Natural killer cell (primary cell): ENCODE data around the gene ADRA2B. TPM values are rescaled to one million over a fixed set of nuclear protein-coding genes. Genes with fewer than 3 reads are reported as not detected.

Experiments used
- ATAC-seq, 3 donors: fragments of 150-1000 bp in 2 of 3; fragments of 200-7000 bp in 1 of 3; cut with Tn5 transposase; 1 replicate in 1 of 3; 2 replicates in 2 of 3; pipeline ENCODE4 v1.10.0; 2021; ENCODE audit warnings: mild to moderate bottlenecking in 2 of 3, moderate library complexity in 2 of 3
- DNase-seq, 2 donors: peaks; one replicate each; pipeline versions ENCODE4 v3.0.0 to v3.0.0-alpha.2; 2013 to 2021; ENCODE audit warnings: mixed read lengths in 1 of 2
- H3K27ac ChIP-seq: one replicate; pipeline ENCODE4 v1.5.1; 2013; ENCODE audit warnings: mild to moderate bottlenecking, low read length
- H3K27me3 ChIP-seq: one replicate; pipeline ENCODE4 v1.6.1; 2013; ENCODE audit warnings: low read length; ENCODE audit not compliant: control insufficient read depth, insufficient read depth
- H3K36me3 ChIP-seq: one replicate; pipeline ENCODE4 v1.6.1; 2013; ENCODE audit warnings: low read length; ENCODE audit not compliant: control insufficient read depth, insufficient read depth
- H3K4me1 ChIP-seq: one replicate; pipeline ENCODE4 v1.6.1; 2013; ENCODE audit warnings: low read length; ENCODE audit not compliant: control insufficient read depth, insufficient read depth
- H3K4me3 ChIP-seq: one replicate; pipeline ENCODE4 v1.5.1; 2013; ENCODE audit warnings: low read length
- H3K9me3 ChIP-seq: one replicate; pipeline ENCODE4 v1.6.1; 2013; ENCODE audit warnings: low read length; ENCODE audit not compliant: control insufficient read depth, insufficient read depth
- H3K27ac Mint-ChIP-seq, 2 donors: one replicate each; pipeline ENCODE4 v1.8.0; 2022; ENCODE audit warnings: mild to moderate bottlenecking in 2 of 2, mixed read lengths in 2 of 2, moderate library complexity in 1 of 2
- H3K27me3 Mint-ChIP-seq, 2 donors: one replicate each; pipeline ENCODE4 v1.8.0; 2022; ENCODE audit warnings: low read depth in 2 of 2, mixed read lengths in 2 of 2
- H3K36me3 Mint-ChIP-seq: one replicate; pipeline ENCODE4 v1.8.0; 2022; ENCODE audit warnings: mixed read lengths
- H3K4me1 Mint-ChIP-seq, 2 donors: one replicate each; pipeline ENCODE4 v1.8.0; 2022; ENCODE audit warnings: mixed read lengths in 2 of 2
- H3K4me3 Mint-ChIP-seq: one replicate; pipeline ENCODE4 v1.8.0; 2022; ENCODE audit warnings: mild to moderate bottlenecking, moderate library complexity, mixed read lengths
- H3K9me3 Mint-ChIP-seq, 2 donors: one replicate each; pipeline ENCODE4 v1.8.0; 2022; ENCODE audit warnings: mixed read lengths in 2 of 2
- CTCF ChIP-seq: fragments of 200-600 bp; IDR thresholded peaks from one replicate; pipeline ENCODE4 v1.8.0; 2022; ENCODE audit warnings: antibody characterized with exemption
- WGBS: methylation state at CpG from one replicate; pipeline ENCODE4 v1.1.7; 2013; ENCODE audit warnings: missing lambda C conversion rate; ENCODE audit not compliant: insufficient coverage; 5-methylcytosine and 5-hydroxymethylcytosine counted together
- intact Hi-C: fragments of 100-400 bp; cut with micrococcal nuclease; formaldehyde crosslinking; loops from one replicate; pipeline ENCODE4 v1.14.2; 2022
- total RNA-seq, 4 donors: library from RNA; stranded (reverse); fragments of 120-200 nt in 1 of 4; gene quantifications; one replicate each; pipeline versions ENCODE4 v1.2.3 to v1.2.4, GENCODE V29; 2013 to 2022

The ADRA2B gene
- total RNA-seq, 3 donors from 2014 or later (not counting 1 experiment from before 2014, with no cell fraction given): 0.18 to 1.3 (median 0.38) TPM

- H3K4me1 ChIP-seq: no peaks in the 10 kb centered on the region
- H3K9me3 ChIP-seq: peaks cover 18% of the 10 kb centered on the region
- intact Hi-C loops: no loop called here
- no peak overlapping the region for H3K4me3 ChIP-seq
- Mint-ChIP-seq H3K27ac (no peak overlapping the region), H3K36me3 (no peaks in the 10 kb centered on the region), H3K4me3 (no peak overlapping the region), H3K27me3 (peaks cover 0 to 5% of the 10 kb centered on the region in 2 donors), H3K9me3 (peaks cover 0 to 3% of the 10 kb centered on the region in 2 donors), H3K4me1 (no peaks in the 10 kb centered on the region)
- 92% methylated on average over 6 of the region's 6 CpGs for WGBS
- no peak overlapping the region for H3K27ac ChIP-seq
- no peaks in the 10 kb centered on the region for H3K27me3 ChIP-seq
- peak in 1 of 2 donors; percentile 9 for DNase-seq
- H3K36me3 ChIP-seq: no peaks in the 10 kb centered on the region
- TF ChIP-seq CTCF: no peak
- no peak for ATAC-seq
Observed at GRCh38 chr2:96104487-96104861, 11.9 kb downstream of the ADRA2B start.

GRCh38 chr2:96103761-96104486, 12.4 kb downstream of the ADRA2B start:
- no peaks in the 10 kb centered on the region for H3K36me3 Mint-ChIP-seq
- peak in 1 of 2 donors; percentile 11 for DNase-seq
- Histone ChIP-seq H3K4me3 (no peak overlapping the region), H3K4me1 (no peaks in the 10 kb centered on the region), H3K9me3 (peaks cover 18% of the 10 kb centered on the region), H3K27me3 (no peaks in the 10 kb centered on the region), H3K36me3 (no peaks in the 10 kb centered on the region), H3K27ac (no peak overlapping the region)
- intact Hi-C loops: no loop called here
- peaks cover 0 to 3% of the 10 kb centered on the region in 2 donors for H3K9me3 Mint-ChIP-seq
- WGBS: 38% methylated on average over 6 of the region's 6 CpGs
- H3K27me3 Mint-ChIP-seq: peaks cover 0 to 5% of the 10 kb centered on the region in 2 donors
- no peak for TF ChIP-seq CTCF
- no peak overlapping the region for H3K4me3 Mint-ChIP-seq
- no peak overlapping the region for H3K27ac Mint-ChIP-seq
- no peaks in the 10 kb centered on the region for H3K4me1 Mint-ChIP-seq
- no peak for ATAC-seq

GRCh38 chr2:96103187-96103601, 13.2 kb downstream of the ADRA2B start:
- TF ChIP-seq CTCF: no peak
- ATAC-seq (no peak), DNase-seq (peak in 1 of 2 donors; percentile 14)
- no peak overlapping the region for H3K4me3 ChIP-seq
- H3K27me3 ChIP-seq: no peaks in the 10 kb centered on the region
- Mint-ChIP-seq H3K9me3 (peaks cover 0 to 3% of the 10 kb centered on the region in 2 donors), H3K4me3 (no peak overlapping the region), H3K36me3 (no peaks in the 10 kb centered on the region), H3K27ac (no peak overlapping the region), H3K27me3 (peaks cover 0 to 5% of the 10 kb centered on the region in 2 donors), H3K4me1 (no peaks in the 10 kb centered on the region)
- H3K27ac ChIP-seq: no peak overlapping the region
- H3K36me3 ChIP-seq: no peaks in the 10 kb centered on the region
- peaks cover 18% of the 10 kb centered on the region for H3K9me3 ChIP-seq
- intact Hi-C loops: no loop called here
- WGBS: 94% methylated on average over 8 of the region's 8 CpGs
- no peaks in the 10 kb centered on the region for H3K4me1 ChIP-seq
